K562 (cell line): ENCODE data around the gene ATP5PF. TPM values are rescaled to one million over a fixed set of nuclear protein-coding genes. Genes with fewer than 3 reads are reported as not detected.

Experiments
- ADNP ChIP-seq: fragments of 200-800 bp; sonication (Bioruptor generic); IDR thresholded peaks from 2 replicates; pipeline ENCODE4 v1.6.1; 2016; ENCODE audit warnings: missing genetic modification characterization, missing compliant biosample characterization
- BRD4 ChIP-seq: fragments of 200-600 bp; sonication (generic); IDR thresholded peaks from 2 replicates; pipeline ENCODE4 v1.6.1; 2017; ENCODE audit warnings: inconsistent platforms
- CBX5 ChIP-seq: IDR thresholded peaks from 2 replicates; pipeline ENCODE4 v1.6.1; 2014; ENCODE audit warnings: low read depth, borderline replicate concordance
- CBX8 ChIP-seq: fragments of 200-600 bp; sonication (generic); IDR thresholded peaks from 2 replicates; pipeline ENCODE4 v1.6.1; 2012; ENCODE audit warnings: borderline replicate concordance, mixed run types, low read depth, mild to moderate bottlenecking, moderate library complexity, mixed read lengths, low read length, control low read depth, inconsistent platforms; ENCODE audit not compliant: poor library complexity, severe bottlenecking; ENCODE audit errors: extremely low read depth
- ELK1 ChIP-seq: sonication (generic); formaldehyde crosslinking; IDR thresholded peaks from 2 replicates; pipeline ENCODE4 v1.8.1; 2022; ENCODE audit warnings: missing genetic modification reagents
- ESRRA ChIP-seq: fragments of 450-650 bp; IDR thresholded peaks from 2 replicates; pipeline ENCODE4 v1.6.1; 2014; ENCODE audit warnings: low read depth, mild to moderate bottlenecking, moderate library complexity, borderline replicate concordance
- FOXO4 ChIP-seq: fragments of 450-650 bp; formaldehyde crosslinking; IDR thresholded peaks from 2 replicates; pipeline ENCODE4 v1.4.0; 2020; ENCODE audit warnings: mild to moderate bottlenecking, moderate library complexity
- GATA2 ChIP-seq: sonication (generic); formaldehyde crosslinking; IDR thresholded peaks from 2 replicates; pipeline ENCODE4 v1.4.0; 2020; ENCODE audit warnings: mild to moderate bottlenecking, missing genetic modification reagents
- ILK ChIP-seq: fragments of 450-650 bp; IDR thresholded peaks from 2 replicates; pipeline ENCODE4 v1.6.1; 2016; ENCODE audit warnings: missing genetic modification characterization, low read depth, mild to moderate bottlenecking, missing compliant biosample characterization, moderate library complexity, borderline replicate concordance
- KDM4B ChIP-seq, 2 experiments: fragments of 450-650 bp in 1 of 2; sonication (generic) in 1 of 2; IDR thresholded peaks; 2 replicates each; pipeline ENCODE4 v1.6.1; 2016 to 2017; ENCODE audit warnings: borderline replicate concordance in 2 of 2, antibody characterized with exemption in 1 of 2, low read depth in 1 of 2, mild to moderate bottlenecking in 1 of 2
- MCM3 ChIP-seq: fragments of 450-650 bp; IDR thresholded peaks from 2 replicates; pipeline ENCODE4 v1.6.1; 2016
- POLR2AphosphoS5 ChIP-seq: IDR thresholded peaks from 2 replicates; pipeline ENCODE4 v1.6.1; 2011; ENCODE audit warnings: mild to moderate bottlenecking, low read depth, low read length, moderate library complexity; ENCODE audit not compliant: control insufficient read depth, insufficient read depth
- PYGO2 ChIP-seq: fragments of 450-650 bp; IDR thresholded peaks from 2 replicates; pipeline ENCODE4 v1.6.1; 2016; ENCODE audit warnings: mild to moderate bottlenecking, missing genetic modification characterization, moderate library complexity, missing compliant biosample characterization
- SIX5 ChIP-seq, 2 experiments: IDR thresholded peaks; 2 replicates each; pipeline ENCODE4 v1.6.1; 2011; ENCODE audit warnings: low read length in 2 of 2, borderline replicate concordance in 1 of 2, low read depth in 1 of 2, mild to moderate bottlenecking in 1 of 2, moderate library complexity in 1 of 2; ENCODE audit not compliant: insufficient read depth in 1 of 2
- SRSF1 ChIP-seq: fragments of 200-400 bp; formaldehyde crosslinking; IDR thresholded peaks from 2 replicates; pipeline ENCODE4 v1.6.1; 2017; ENCODE audit warnings: mild to moderate bottlenecking, low read depth, low read length, moderate library complexity
- TBL1XR1 ChIP-seq, 2 experiments: IDR thresholded peaks; 2 replicates each; pipeline ENCODE4 v1.6.1; 2012; ENCODE audit warnings: improper control_type of control experiment in 2 of 2, low read length in 2 of 2, mild to moderate bottlenecking in 1 of 2
- TGIF2 ChIP-seq: sonication (generic); formaldehyde crosslinking; IDR thresholded peaks from 2 replicates; pipeline ENCODE4 v1.8.1; 2022; ENCODE audit warnings: mild to moderate bottlenecking, missing genetic modification reagents, moderate library complexity
- TRIM24 ChIP-seq, 2 experiments: fragments of 450-650 bp; IDR thresholded peaks; 2 replicates each; pipeline ENCODE4 v1.6.1; 2016
- ZBTB17 ChIP-seq: fragments of 450-650 bp; formaldehyde crosslinking; IDR thresholded peaks from 2 replicates; pipeline ENCODE4 v1.4.0; 2020; ENCODE audit warnings: mild to moderate bottlenecking
- ZBTB26 ChIP-seq: fragments of 450-650 bp; formaldehyde crosslinking; IDR thresholded peaks from 2 replicates; pipeline ENCODE4 v1.4.0; 2022; ENCODE audit warnings: missing genetic modification characterization
- ZEB2 ChIP-seq: fragments of 450-650 bp; IDR thresholded peaks from 2 replicates; pipeline ENCODE4 v1.6.1; 2016
- ZNF165 ChIP-seq: fragments of 250-450 bp; sonication (Bioruptor Pico); IDR thresholded peaks from 2 replicates; pipeline ENCODE4 v1.4.0; 2020; ENCODE audit warnings: borderline replicate concordance
- ZNF197 ChIP-seq: fragments of 200-800 bp; sonication (Bioruptor generic); IDR thresholded peaks from 2 replicates; pipeline ENCODE4 v1.6.1; 2016; ENCODE audit warnings: low read depth, missing genetic modification characterization, missing compliant biosample characterization
- ZNF431 ChIP-seq: sonication (generic); formaldehyde crosslinking; IDR thresholded peaks from 2 replicates; pipeline ENCODE4 v1.8.0; 2022; ENCODE audit warnings: mild to moderate bottlenecking, missing genetic modification reagents
- ZNF695 ChIP-seq: fragments of 450-650 bp; formaldehyde crosslinking; IDR thresholded peaks from 2 replicates; pipeline ENCODE4 v1.4.0; 2020; ENCODE audit warnings: mild to moderate bottlenecking, moderate library complexity
- ZSCAN32 ChIP-seq: fragments of 450-650 bp; formaldehyde crosslinking; IDR thresholded peaks from 2 replicates; pipeline ENCODE4 v1.4.0; 2020; ENCODE audit warnings: mild to moderate bottlenecking, moderate library complexity
- polyA plus RNA-seq, 8 experiments: library from polyadenylated mRNA; depleted of rRNA in 4 of 8; stranded (reverse) in 5 of 8; unstranded in 3 of 8; fragments of >200 nt; fragmentation: Nextera tagmentation in 2 of 8; fragmentation: Illumina TruSeq in 1 of 8; extraction: Ambion mirVana in 2 of 8; extraction: Trizol in 1 of 8; gene quantifications; 2 replicates each; pipeline versions ENCODE4 v1.2.1 to v1.2.3, GENCODE V29; 2011 to 2014; ENCODE audit warnings: inconsistent platforms in 1 of 8, missing spikeins in 1 of 8
- total RNA-seq, 7 experiments: library from RNA; depleted of rRNA in 6 of 7; stranded (reverse); fragments of >200 nt in 6 of 7; fragmentation: Illumina TruSeq in 2 of 7; extraction: Trizol in 2 of 7; gene quantifications; 2 replicates each; pipeline versions ENCODE4 v1.2.1 to v1.2.3, GENCODE V29; 2011 to 2021; ENCODE audit warnings: low replicate concordance in 1 of 7

The ATP5PF gene
- total and polyA plus RNA-seq, 9 of the 15 experiments (the other 6 are each of a cell fraction or from before 2014, with no cell fraction given): 242 to 2,488 (median 533) TPM

- no peak for TF ChIP-seq TGIF2
- no peak for TF ChIP-seq ADNP (tag)
- no peak for TF ChIP-seq ZNF695 (CRISPR knock-in tag)
- TF ChIP-seq FOXO4 (CRISPR knock-in tag): no peak
- TF ChIP-seq ZSCAN32 (CRISPR knock-in tag): peak; percentile 4; the same call in 1 of the 2 replicates
- TF ChIP-seq KDM4B (IDR thresholded peaks at IDR 0.05; ENCODE audit: borderline replicate concordance in 2 of 2, low read depth in 1 of 2): peak in 1 of 2 experiments; percentile 99; a peak in 2 of 4 replicates
- TF ChIP-seq MCM3: no peak
- TF ChIP-seq CBX5: peak; percentile 77
- TF ChIP-seq ILK: no peak
- TF ChIP-seq ZNF431 (CRISPR knock-in tag): no peak
- TF ChIP-seq SRSF1: no peak
- peak; percentile 88 for TF ChIP-seq BRD4
- TF ChIP-seq ELK1: no peak
- peak; percentile 89 for TF ChIP-seq ESRRA
- TF ChIP-seq GATA2 (CRISPR knock-in tag): no peak
- no peak for TF ChIP-seq ZBTB26 (CRISPR knock-in tag)
- peak; percentile 56 to 59; a peak in 3 of 4 replicates for TF ChIP-seq SIX5 (IDR thresholded peaks at IDR 0.05; ENCODE audit: borderline replicate concordance in 1 of 2, insufficient read depth in 1 of 2, low read depth in 1 of 2, low read length in 2 of 2)
- 0 out of 2 replicates have a peak, but pooled peaks have one; percentile 51 for TF ChIP-seq PYGO2
- no peak; the same call in none of the 2 replicates for TF ChIP-seq ZBTB17 (CRISPR knock-in tag)
- TF ChIP-seq TBL1XR1 (IDR thresholded peaks at IDR 0.05; ENCODE audit: low read length in 2 of 2): peak; percentile 66 to 85
- no peak for TF ChIP-seq CBX8
- TF ChIP-seq ZNF165: no peak
- TF ChIP-seq ZNF197 (CRISPR knock-in tag): peak; percentile 84; the same call in 1 of the 2 replicates
- TF ChIP-seq ZEB2: peak; percentile 91
- peak; percentile 12 for TF ChIP-seq POLR2AphosphoS5
- TF ChIP-seq TRIM24 (IDR thresholded peaks at IDR 0.05): peak in 1 of 2 experiments; percentile 96; a peak in 2 of 4 replicates
Observed at GRCh38 chr21:25734904-25735645, at the start of gene ATP5PF, which contains the start of gene GABPA (continued).
